Measurements from ENCODE around the gene TNFAIP2.

GRCh38 chr14:103111232-103111868 is 11.9 kb upstream of the TNFAIP2 start:
- TF ChIP-seq POLR2A (IDR thresholded peaks at IDR 0.05) (no peak), CTCF (IDR thresholded peaks at IDR 0.05) (no peak)
